HepG2 (cell line): Measurements from ENCODE around the gene TEKTIP1. TPM values are rescaled to one million over a fixed set of nuclear protein-coding genes. Genes with fewer than 3 reads are reported as not detected.

Experiments used
- DNMT1 ChIP-seq: sonication (generic); formaldehyde crosslinking; IDR thresholded peaks from 2 replicates; pipeline ENCODE4 v1.5.1; 2020; ENCODE audit warnings: mild to moderate bottlenecking, missing genetic modification reagents
- FOXK1 ChIP-seq: sonication (generic); formaldehyde crosslinking; IDR thresholded peaks from 2 replicates; pipeline ENCODE4 v1.4.0; 2020; ENCODE audit warnings: low read depth, missing genetic modification reagents, borderline replicate concordance
- FOXP4 ChIP-seq: sonication (generic); formaldehyde crosslinking; IDR thresholded peaks from 2 replicates; pipeline ENCODE4 v1.4.0; 2020; ENCODE audit warnings: missing genetic modification reagents
- GABPB1 ChIP-seq: IDR thresholded peaks from 2 replicates; pipeline ENCODE4 v1.6.1; 2016; ENCODE audit warnings: mild to moderate bottlenecking, missing genetic modification reagents, moderate library complexity, missing compliant biosample characterization
- GFI1 ChIP-seq: sonication (generic); formaldehyde crosslinking; IDR thresholded peaks from 2 replicates; pipeline ENCODE4 v1.5.0; 2020; ENCODE audit warnings: missing genetic modification reagents, mild to moderate bottlenecking, borderline replicate concordance
- GPBP1L1 ChIP-seq: sonication (generic); formaldehyde crosslinking; IDR thresholded peaks from 2 replicates; pipeline ENCODE4 v1.5.0; 2020; ENCODE audit warnings: mild to moderate bottlenecking, missing genetic modification reagents
- MAFK ChIP-seq, 2 experiments: IDR thresholded peaks in 1 of 2; conservative IDR thresholded peaks in 1 of 2; 2 replicates each; pipeline ENCODE4 v1.6.1; 2011; ENCODE audit warnings: improper control_type of control experiment in 2 of 2, low read length in 2 of 2
- MED8 ChIP-seq: sonication (generic); formaldehyde crosslinking; IDR thresholded peaks from 2 replicates; pipeline ENCODE4 v1.8.1; 2023; ENCODE audit warnings: mild to moderate bottlenecking, missing genetic modification reagents; ENCODE audit not compliant: insufficient replicate concordance
- SYNCRIP ChIP-seq: fragments of 200-400 bp; formaldehyde crosslinking; IDR thresholded peaks from 2 replicates; pipeline ENCODE4 v1.6.1; 2018; ENCODE audit warnings: mild to moderate bottlenecking, low read depth, low read length; ENCODE audit not compliant: insufficient read depth
- YY1 ChIP-seq: IDR thresholded peaks from 2 replicates; pipeline ENCODE4 v1.6.1; 2011; ENCODE audit warnings: low read length, low read depth, moderate library complexity, mild to moderate bottlenecking; ENCODE audit not compliant: insufficient read depth, insufficient replicate concordance
- ZBTB39 ChIP-seq: sonication (generic); formaldehyde crosslinking; IDR thresholded peaks from 2 replicates; pipeline ENCODE4 v1.5.0; 2020; ENCODE audit warnings: missing genetic modification reagents
- ZFP41 ChIP-seq: sonication (generic); formaldehyde crosslinking; IDR thresholded peaks from 2 replicates; pipeline ENCODE4 v1.4.0; 2020; ENCODE audit warnings: mild to moderate bottlenecking, missing genetic modification reagents, borderline replicate concordance
- ZFX ChIP-seq: sonication (generic); formaldehyde crosslinking; IDR thresholded peaks from 2 replicates; pipeline ENCODE4 v1.4.0; 2020; ENCODE audit warnings: mild to moderate bottlenecking, low read depth, missing genetic modification reagents, moderate library complexity
- ZNF3 ChIP-seq: IDR thresholded peaks from 2 replicates; pipeline ENCODE4 v1.7.0; 2017; ENCODE audit warnings: inconsistent platforms
- ZNF451 ChIP-seq: sonication (generic); formaldehyde crosslinking; IDR thresholded peaks from 2 replicates; pipeline ENCODE4 v1.5.0; 2020; ENCODE audit warnings: mild to moderate bottlenecking, missing genetic modification reagents
- ZNF609 ChIP-seq: sonication (generic); formaldehyde crosslinking; IDR thresholded peaks from 2 replicates; pipeline ENCODE4 v1.4.0; 2020; ENCODE audit warnings: mild to moderate bottlenecking, missing genetic modification reagents, borderline replicate concordance
- ZNF75D ChIP-seq: sonication (generic); formaldehyde crosslinking; IDR thresholded peaks from 2 replicates; pipeline ENCODE4 v1.8.1; 2023; ENCODE audit warnings: missing genetic modification reagents, mild to moderate bottlenecking, borderline replicate concordance
- polyA plus RNA-seq, 8 experiments: library from polyadenylated mRNA; depleted of rRNA in 3 of 8; stranded (reverse) in 7 of 8; unstranded in 1 of 8; fragments of >200 nt; fragmentation: Illumina TruSeq in 4 of 8; extraction: Trizol in 4 of 8; gene quantifications; 2 replicates each; pipeline versions ENCODE4 v1.2.1 to v1.2.3, GENCODE V29; 2011 to 2016; ENCODE audit warnings: low read depth in 4 of 8, missing spikeins in 1 of 8, mixed read lengths in 1 of 8; ENCODE audit not compliant: insufficient read depth in 1 of 8
- total RNA-seq, 5 experiments: library from RNA; depleted of rRNA; stranded (reverse); fragments of >200 nt; fragmentation: Illumina TruSeq; extraction: Trizol; gene quantifications; 2 replicates each; pipeline ENCODE4 v1.2.3, GENCODE V29; 2016; ENCODE audit warnings: low read depth in 1 of 5

The TEKTIP1 gene
- total and polyA plus RNA-seq, 2 of the 13 experiments (the other 11 are each of a cell fraction or from before 2014, with no cell fraction given), result not detected

- TF ChIP-seq GPBP1L1 (CRISPR knock-in tag), result no peak
- no peak for TF ChIP-seq ZNF75D (CRISPR knock-in tag)
- TF ChIP-seq ZFX (CRISPR knock-in tag), result 0 out of 2 replicates have a peak, but pooled peaks have one; percentile 18
- TF ChIP-seq YY1, result no peak
- TF ChIP-seq GFI1 (CRISPR knock-in tag), result no peak
- no peak for TF ChIP-seq ZBTB39
- no peak for TF ChIP-seq MAFK (conservative IDR thresholded peaks at IDR 0.05 in 1 of 2, IDR thresholded peaks at IDR 0.05 in 1 of 2; ENCODE audit: low read length in 2 of 2)
- TF ChIP-seq SYNCRIP, result no peak
- TF ChIP-seq DNMT1, result no peak
- TF ChIP-seq MED8 (CRISPR knock-in tag), result no peak
- no peak for TF ChIP-seq FOXP4 (CRISPR knock-in tag)
- 0 out of 2 replicates have a peak, but pooled peaks have one; percentile 28 for TF ChIP-seq GABPB1 (CRISPR knock-in tag)
- TF ChIP-seq ZNF3 (CRISPR knock-in tag), result no peak
- no peak for TF ChIP-seq ZFP41 (CRISPR knock-in tag)
- 0 out of 2 replicates have a peak, but pooled peaks have one; percentile 10 for TF ChIP-seq ZNF609 (CRISPR knock-in tag)
- TF ChIP-seq ZNF451 (CRISPR knock-in tag), result 0 out of 2 replicates have a peak, but pooled peaks have one; percentile 10
- TF ChIP-seq FOXK1 (CRISPR knock-in tag), result no peak
Measured at GRCh38 chr19:3506384-3507340, 32.3 kb upstream of the TEKTIP1 start (continued).
